OCI-LY7 (cell line): Measurements from ENCODE around the gene SYNJ2. TPM values are rescaled to one million over a fixed set of nuclear protein-coding genes. Genes with fewer than 3 reads are reported as not detected.

Experiments used
- BruUV-seq: library from RNA; stranded (reverse); fragments of 400-500 nt; replicated peaks from 2 replicates; lab custom pipeline; 2021; lab: Mats Ljungman, UMichigan
- CTCF ChIA-PET: fragments of 300-600 bp; sonication (Branson Sonifier 250); formaldehyde crosslinking; loops from one replicate; lab custom pipeline; 2022; ENCODE audit warnings: antibody characterized with exemption; ENCODE audit not compliant: unreplicated experiment; lab: Charles Lee
- POLR2A ChIA-PET: fragments of 300-600 bp; sonication (Branson Sonifier 250); formaldehyde crosslinking; loops from one replicate; lab custom pipeline; 2022; ENCODE audit warnings: antibody characterized with exemption; lab: Charles Lee
- DNase-seq: peaks from one replicate; pipeline ENCODE4 v3.0.0-alpha.2; 2015; ENCODE audit warnings: low spot score
- H2AFZ ChIP-seq: fragments of 200-600 bp; sonication (generic), shearing (Covaris generic); 2 replicates; pipeline ENCODE4 v1.6.1; 2014; ENCODE audit warnings: mild to moderate bottlenecking, antibody characterized with exemption, low read length, moderate library complexity
- H3K27ac ChIP-seq: fragments of 200-600 bp; sonication (generic); 2 replicates; pipeline ENCODE4 v1.5.1; 2014; ENCODE audit warnings: mixed run types, low read depth, mild to moderate bottlenecking, moderate library complexity, low read length, inconsistent platforms; ENCODE audit not compliant: poor library complexity, severe bottlenecking
- H3K36me3 ChIP-seq: fragments of 200-600 bp; sonication (generic); 2 replicates; pipeline ENCODE4 v1.6.1; 2014; ENCODE audit warnings: mild to moderate bottlenecking, antibody characterized with exemption, low read length, moderate library complexity, mixed read lengths; ENCODE audit not compliant: insufficient read depth
- H3K4me1 ChIP-seq: fragments of 200-600 bp; sonication (generic); 2 replicates; pipeline ENCODE4 v1.5.1; 2014; ENCODE audit warnings: mild to moderate bottlenecking, low read length; ENCODE audit not compliant: insufficient read depth, poor library complexity, severe bottlenecking
- H3K4me2 ChIP-seq: fragments of 200-600 bp; sonication (generic); 2 replicates; pipeline ENCODE4 v1.6.1; 2014; ENCODE audit warnings: mild to moderate bottlenecking, low read length
- H3K4me3 ChIP-seq: fragments of 200-600 bp; sonication (generic); 2 replicates; pipeline ENCODE4 v1.5.1; 2014; ENCODE audit warnings: mild to moderate bottlenecking, low read depth, low read length; ENCODE audit not compliant: poor library complexity, severe bottlenecking
- H3K79me2 ChIP-seq: fragments of 200-600 bp; sonication (generic); 2 replicates; pipeline ENCODE4 v1.6.1; 2016; ENCODE audit warnings: low read depth, mild to moderate bottlenecking, low read length, moderate library complexity, mixed read lengths; ENCODE audit not compliant: insufficient read depth
- H3K9me2 ChIP-seq: fragments of 200-600 bp; sonication (generic); 2 replicates; pipeline ENCODE4 v1.6.1; 2016; ENCODE audit warnings: mild to moderate bottlenecking, low read length, mixed read lengths; ENCODE audit not compliant: insufficient read depth
- H3K9me3 ChIP-seq: fragments of 200-600 bp; sonication (generic); 2 replicates; pipeline ENCODE4 v1.6.1; 2014; ENCODE audit warnings: mild to moderate bottlenecking, mixed run types, low read length, mixed read lengths
- H4K20me1 ChIP-seq: fragments of 200-600 bp; sonication (generic); 2 replicates; pipeline ENCODE4 v1.6.1; 2014; ENCODE audit warnings: mild to moderate bottlenecking, antibody characterized with exemption, low read length, moderate library complexity, mixed read lengths; ENCODE audit not compliant: insufficient read depth
- CTCF ChIP-seq: fragments of 200-600 bp; sonication (generic); conservative IDR thresholded peaks from 2 replicates; pipeline ENCODE4 v1.5.1; 2014; ENCODE audit warnings: mild to moderate bottlenecking, antibody characterized with exemption, low read length, moderate library complexity, mixed read lengths
- EZH2phosphoT487 ChIP-seq: fragments of 200-600 bp; sonication (generic); IDR thresholded peaks from 2 replicates; pipeline ENCODE4 v1.6.1; 2018; ENCODE audit warnings: low read depth, borderline replicate concordance, mild to moderate bottlenecking, mixed run types, antibody characterized with exemption, low read length, moderate library complexity, mixed read lengths
- intact Hi-C: fragments of 100-400 bp; cut with micrococcal nuclease; formaldehyde crosslinking; loops from one replicate; pipeline ENCODE4 v1.10.0; 2022; ENCODE audit not compliant: unreplicated experiment
- total RNA-seq, 2 experiments: library from RNA; depleted of rRNA in 1 of 2; stranded (reverse); fragments of >200 nt in 1 of 2; shearing (Covaris generic) in 1 of 2; gene quantifications; 2 replicates each; pipeline ENCODE4 v1.2.3, GENCODE V29; 2014 to 2022

Gene SYNJ2
- total RNA-seq, 2 experiments from 2014 or later = 0.21 TPM; not detected in 1

GRCh38 chr6:157989541-157990289, 8.1 kb downstream of the SYNJ2 start:
- POLR2A ChIA-PET = no interaction called here
- BruUV-seq = no TSS peak
- Histone ChIP-seq H3K79me2 (no peaks in the 10 kb centered on the region), H3K9me2 (no peaks in the 10 kb centered on the region), H2AFZ (no peak overlapping the region), H3K4me2 (no peak overlapping the region), H3K36me3 (no peaks in the 10 kb centered on the region), H3K4me3 (no peak overlapping the region), H3K9me3 (no peaks in the 10 kb centered on the region), H3K4me1 (peaks cover 10% of the 10 kb centered on the region), H3K27ac (no peak overlapping the region), H4K20me1 (no peaks in the 10 kb centered on the region)
- intact Hi-C loops = no loop called here
- TF ChIP-seq CTCF (no peak), EZH2phosphoT487 (no peak)
- CTCF ChIA-PET = no interaction called here
- DNase-seq = no peak

GRCh38 chr6:157990321-157991066, 8.8 kb downstream of the SYNJ2 start:
- DNase-seq = peak; percentile 30
- ChIA-PET CTCF (no interaction called here), POLR2A (no interaction called here)
- H3K4me2 ChIP-seq = peak overlapping the region; percentile 34
- no TSS peak for BruUV-seq
- TF ChIP-seq EZH2phosphoT487 = no peak
- no peak for TF ChIP-seq CTCF
- H3K36me3 ChIP-seq = no peaks in the 10 kb centered on the region
- H3K9me2 ChIP-seq = no peaks in the 10 kb centered on the region
- peaks cover 10% of the 10 kb centered on the region for H3K4me1 ChIP-seq
- H3K27ac ChIP-seq = no peak overlapping the region
- H4K20me1 ChIP-seq = no peaks in the 10 kb centered on the region
- H3K9me3 ChIP-seq = no peaks in the 10 kb centered on the region
- intact Hi-C loops = no loop called here
- peak overlapping the region; percentile 70 for H2AFZ ChIP-seq
- no peaks in the 10 kb centered on the region for H3K79me2 ChIP-seq
- no peak overlapping the region for H3K4me3 ChIP-seq

- Histone ChIP-seq H3K79me2 (no peaks in the 10 kb centered on the region), H3K9me3 (no peaks in the 10 kb centered on the region), H3K36me3 (no peaks in the 10 kb centered on the region), H4K20me1 (no peaks in the 10 kb centered on the region), H3K4me3 (no peak overlapping the region), H2AFZ (peak overlapping the region; percentile 70; the same call in 1 of the 2 replicates), H3K4me2 (peak overlapping the region; percentile 34; the same call in 1 of the 2 replicates), H3K9me2 (no peaks in the 10 kb centered on the region), H3K4me1 (peaks cover 10% of the 10 kb centered on the region), H3K27ac (no peak overlapping the region)
- TF ChIP-seq EZH2phosphoT487 (no peak), CTCF (no peak)
- BruUV-seq = no TSS peak
- intact Hi-C loops = no loop called here
- ChIA-PET POLR2A (no interaction called here), CTCF (no interaction called here)
- DNase-seq = no peak
Measured at GRCh38 chr6:157991067-157991432, 9.4 kb downstream of the SYNJ2 start.
